Measurements from ENCODE around the gene CITED4.
"Not testable (repeated sequence)": the region's sequence is repeated elsewhere in the genome, so short reads cannot be mapped to it uniquely, and the experiment has no call there.

DNA sequence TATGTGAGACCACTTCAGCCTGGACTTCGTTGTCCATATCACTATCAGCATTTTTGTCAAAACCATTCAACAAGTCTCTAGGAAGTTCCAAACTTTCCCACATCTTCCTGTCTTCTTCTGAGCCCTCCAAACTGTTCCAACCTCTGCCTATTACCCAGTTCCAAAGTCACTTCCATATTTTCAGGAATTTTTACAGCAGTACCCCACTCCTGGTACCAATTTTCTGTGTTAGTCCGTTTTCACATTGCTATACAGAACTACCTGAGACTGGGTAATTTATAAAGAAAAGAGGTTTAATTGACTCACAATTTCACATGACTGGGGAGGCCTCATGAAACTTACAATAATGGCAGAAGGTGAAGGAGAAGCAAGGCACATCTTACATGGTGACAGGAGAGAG, 32.7 kb upstream of the CITED4 start:
- TF ChIP-seq, protein P1, sequence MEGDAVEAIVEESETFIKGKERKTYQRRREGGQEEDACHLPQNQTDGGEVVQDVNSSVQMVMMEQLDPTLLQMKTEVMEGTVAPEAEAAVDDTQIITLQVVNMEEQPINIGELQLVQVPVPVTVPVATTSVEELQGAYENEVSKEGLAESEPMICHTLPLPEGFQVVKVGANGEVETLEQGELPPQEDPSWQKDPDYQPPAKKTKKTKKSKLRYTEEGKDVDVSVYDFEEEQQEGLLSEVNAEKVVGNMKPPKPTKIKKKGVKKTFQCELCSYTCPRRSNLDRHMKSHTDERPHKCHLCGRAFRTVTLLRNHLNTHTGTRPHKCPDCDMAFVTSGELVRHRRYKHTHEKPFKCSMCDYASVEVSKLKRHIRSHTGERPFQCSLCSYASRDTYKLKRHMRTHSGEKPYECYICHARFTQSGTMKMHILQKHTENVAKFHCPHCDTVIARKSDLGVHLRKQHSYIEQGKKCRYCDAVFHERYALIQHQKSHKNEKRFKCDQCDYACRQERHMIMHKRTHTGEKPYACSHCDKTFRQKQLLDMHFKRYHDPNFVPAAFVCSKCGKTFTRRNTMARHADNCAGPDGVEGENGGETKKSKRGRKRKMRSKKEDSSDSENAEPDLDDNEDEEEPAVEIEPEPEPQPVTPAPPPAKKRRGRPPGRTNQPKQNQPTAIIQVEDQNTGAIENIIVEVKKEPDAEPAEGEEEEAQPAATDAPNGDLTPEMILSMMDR (IDR thresholded peaks at IDR 0.05), result not testable (repeated sequence)
- TF ChIP-seq POLR2AphosphoS5, EP300 (IDR thresholded peaks at IDR 0.05): not testable (repeated sequence)

Measured in gastroesophageal sphincter (tissue), 3 donors.